ENCODE measurements around the gene TTBK2.

The TTBK2 gene

DNA sequence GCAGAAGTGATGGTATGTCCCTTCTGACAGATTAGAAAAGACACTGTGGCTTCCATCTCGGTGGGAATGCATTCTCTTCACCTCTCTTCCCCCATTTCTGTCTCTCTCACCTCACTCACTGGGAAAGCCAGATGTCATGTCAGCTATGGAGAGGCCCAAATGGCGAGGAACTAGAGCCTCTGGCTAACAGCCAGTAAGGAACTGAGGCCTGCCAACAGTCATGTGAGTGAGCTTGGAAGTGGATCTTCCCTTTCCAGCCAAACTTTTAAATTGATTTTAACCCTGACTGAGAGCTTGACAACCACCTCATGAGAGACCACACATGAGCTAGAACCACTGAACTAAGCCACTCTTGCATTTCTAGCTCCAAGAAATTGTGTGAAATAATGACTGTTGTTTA, 148.4 kb downstream of the TTBK2 start:
- Histone ChIP-seq H3K4me3 (ENCODE audit: low read depth, low read length) (no peak overlapping the region), H3K36me3 (ENCODE audit: control insufficient read depth in 2 of 2, insufficient read depth in 1 of 2, low read length in 2 of 2) (peaks cover 0 to 8% of the 10 kb centered on the region in 2 experiments), H3K9me3 (ENCODE audit: control insufficient read depth, insufficient read depth, low read depth, low read length) (no peaks in the 10 kb centered on the region), H3K4me1 (ENCODE audit: control insufficient read depth, insufficient read depth, low read length) (no peaks in the 10 kb centered on the region), H3K27ac (ENCODE audit: extremely low read depth, low read depth, low read length) (no peak overlapping the region)
- ChIA-PET CTCF (no interaction called here), POLR2A (no interaction called here)
- no peak for TF ChIP-seq ZNF785 (tag by site-specific recombination; IDR thresholded peaks at IDR 0.05)
- no peak for TF ChIP-seq SCRT1 (tag by site-specific recombination; IDR thresholded peaks at IDR 0.05; ENCODE audit: borderline replicate concordance)
- TF ChIP-seq ZNF830 (tag by site-specific recombination; IDR thresholded peaks at IDR 0.05; ENCODE audit: low read depth) = no peak
- TF ChIP-seq KLF16 (tag by site-specific recombination; IDR thresholded peaks at IDR 0.05) = no peak
- TF ChIP-seq PRDM4 (tag by site-specific recombination; IDR thresholded peaks at IDR 0.05) = no peak
- no peak for TF ChIP-seq ZBTB10 (tag by site-specific recombination; IDR thresholded peaks at IDR 0.05)
- TF ChIP-seq WT1 (tag by site-specific recombination; IDR thresholded peaks at IDR 0.05) = no peak
- TF ChIP-seq ZSCAN30 (tag by site-specific recombination; IDR thresholded peaks at IDR 0.05) = no peak
- no peak for TF ChIP-seq MZF1 (tag by site-specific recombination; IDR thresholded peaks at IDR 0.05; ENCODE audit: borderline replicate concordance)
- no peak for TF ChIP-seq REST (tag by site-specific recombination; IDR thresholded peaks at IDR 0.05)
- no peak for TF ChIP-seq ZNF169 (tag by site-specific recombination; IDR thresholded peaks at IDR 0.05)
- TF ChIP-seq, protein P1, sequence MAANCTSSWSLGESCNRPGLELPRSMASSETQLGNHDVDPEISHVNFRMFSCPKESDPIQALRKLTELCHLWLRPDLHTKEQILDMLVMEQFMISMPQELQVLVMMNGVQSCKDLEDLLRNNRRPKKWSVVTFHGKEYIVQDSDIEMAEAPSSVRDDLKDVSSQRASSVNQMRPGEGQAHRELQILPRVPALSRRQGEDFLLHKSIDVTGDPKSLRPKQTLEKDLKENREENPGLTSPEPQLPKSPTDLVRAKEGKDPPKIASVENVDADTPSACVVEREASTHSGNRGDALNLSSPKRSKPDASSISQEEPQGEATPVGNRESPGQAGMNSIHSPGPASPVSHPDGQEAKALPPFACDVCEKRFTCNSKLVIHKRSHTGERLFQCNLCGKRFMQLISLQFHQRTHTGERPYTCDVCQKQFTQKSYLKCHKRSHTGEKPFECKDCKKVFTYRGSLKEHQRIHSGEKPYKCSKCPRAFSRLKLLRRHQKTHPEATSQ (tag by site-specific recombination; IDR thresholded peaks at IDR 0.05) = no peak
- TF ChIP-seq ZNF843 (tag by site-specific recombination; IDR thresholded peaks at IDR 0.05) = no peak
- TF ChIP-seq ZNF558 (tag by site-specific recombination; IDR thresholded peaks at IDR 0.05) = no peak
- TF ChIP-seq, protein P2, sequence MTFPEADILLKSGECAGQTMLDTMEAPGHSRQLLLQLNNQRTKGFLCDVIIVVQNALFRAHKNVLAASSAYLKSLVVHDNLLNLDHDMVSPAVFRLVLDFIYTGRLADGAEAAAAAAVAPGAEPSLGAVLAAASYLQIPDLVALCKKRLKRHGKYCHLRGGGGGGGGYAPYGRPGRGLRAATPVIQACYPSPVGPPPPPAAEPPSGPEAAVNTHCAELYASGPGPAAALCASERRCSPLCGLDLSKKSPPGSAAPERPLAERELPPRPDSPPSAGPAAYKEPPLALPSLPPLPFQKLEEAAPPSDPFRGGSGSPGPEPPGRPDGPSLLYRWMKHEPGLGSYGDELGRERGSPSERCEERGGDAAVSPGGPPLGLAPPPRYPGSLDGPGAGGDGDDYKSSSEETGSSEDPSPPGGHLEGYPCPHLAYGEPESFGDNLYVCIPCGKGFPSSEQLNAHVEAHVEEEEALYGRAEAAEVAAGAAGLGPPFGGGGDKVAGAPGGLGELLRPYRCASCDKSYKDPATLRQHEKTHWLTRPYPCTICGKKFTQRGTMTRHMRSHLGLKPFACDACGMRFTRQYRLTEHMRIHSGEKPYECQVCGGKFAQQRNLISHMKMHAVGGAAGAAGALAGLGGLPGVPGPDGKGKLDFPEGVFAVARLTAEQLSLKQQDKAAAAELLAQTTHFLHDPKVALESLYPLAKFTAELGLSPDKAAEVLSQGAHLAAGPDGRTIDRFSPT (tag by site-specific recombination; IDR thresholded peaks at IDR 0.05) = no peak
- no peak for TF ChIP-seq ZNF19 (tag by site-specific recombination; IDR thresholded peaks at IDR 0.05; ENCODE audit: low read depth)
- no peak for TF ChIP-seq TCF7L2 (IDR thresholded peaks at IDR 0.05; ENCODE audit: borderline replicate concordance, low read depth, low read length)
- no peak for TF ChIP-seq MYNN (tag by site-specific recombination; IDR thresholded peaks at IDR 0.05; ENCODE audit: borderline replicate concordance)

Measured in HEK293 (cell line).